ENCODE results near the gene CELF4. TPM values are rescaled to one million over a fixed set of nuclear protein-coding genes. Genes with fewer than 3 reads are reported as not detected.

CELF4 gene
- total and polyA plus RNA-seq, 2 donors (not counting 1 experiment from before 2014, with no cell fraction given): 0.17 TPM; not detected in 1

DNA sequence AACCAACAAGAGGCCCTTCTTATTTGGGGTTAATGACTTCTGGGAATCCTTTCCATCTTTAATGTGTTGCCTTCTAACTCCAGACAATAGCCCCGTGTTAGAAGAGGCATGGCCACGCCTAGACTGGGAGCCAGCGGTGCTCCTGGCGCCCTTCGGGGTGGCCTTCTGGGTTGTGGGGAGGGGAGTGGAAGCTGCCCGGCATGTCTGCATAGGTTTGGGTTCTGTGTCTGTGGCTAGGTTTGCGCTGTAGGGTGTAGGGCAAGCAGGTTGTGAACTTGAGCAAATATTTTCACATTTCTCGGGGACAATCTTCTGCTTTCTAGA lies 40.4 kb downstream of the CELF4 start:
- no peaks in the 10 kb centered on the region for H3K36me3 ChIP-seq (ENCODE audit: control insufficient read depth, insufficient read depth, low read length)
- H3K4me1 ChIP-seq (ENCODE audit: control insufficient read depth, extremely low read depth, insufficient read depth, low read length): no peaks in the 10 kb centered on the region
- H3K79me2 ChIP-seq (ENCODE audit: control insufficient read depth, insufficient read depth, low read length): no peaks in the 10 kb centered on the region
- H2AFZ ChIP-seq (ENCODE audit: low read length): no peak overlapping the region
- H3K9ac ChIP-seq (ENCODE audit: insufficient read depth, low read length): no peak overlapping the region
- H3K4me2 ChIP-seq (ENCODE audit: extremely low read depth, insufficient read depth, low read length): no peak overlapping the region
- no peak overlapping the region for H3K4me3 ChIP-seq (replicated peaks in 1 of 4; ENCODE audit: control extremely low read depth in 1 of 4, insufficient read depth in 1 of 4, low read depth in 3 of 4, low read length in 4 of 4)
- no peak for DNase-seq (ENCODE audit: low read depth in 2 of 2)
- TF ChIP-seq, protein P1, sequence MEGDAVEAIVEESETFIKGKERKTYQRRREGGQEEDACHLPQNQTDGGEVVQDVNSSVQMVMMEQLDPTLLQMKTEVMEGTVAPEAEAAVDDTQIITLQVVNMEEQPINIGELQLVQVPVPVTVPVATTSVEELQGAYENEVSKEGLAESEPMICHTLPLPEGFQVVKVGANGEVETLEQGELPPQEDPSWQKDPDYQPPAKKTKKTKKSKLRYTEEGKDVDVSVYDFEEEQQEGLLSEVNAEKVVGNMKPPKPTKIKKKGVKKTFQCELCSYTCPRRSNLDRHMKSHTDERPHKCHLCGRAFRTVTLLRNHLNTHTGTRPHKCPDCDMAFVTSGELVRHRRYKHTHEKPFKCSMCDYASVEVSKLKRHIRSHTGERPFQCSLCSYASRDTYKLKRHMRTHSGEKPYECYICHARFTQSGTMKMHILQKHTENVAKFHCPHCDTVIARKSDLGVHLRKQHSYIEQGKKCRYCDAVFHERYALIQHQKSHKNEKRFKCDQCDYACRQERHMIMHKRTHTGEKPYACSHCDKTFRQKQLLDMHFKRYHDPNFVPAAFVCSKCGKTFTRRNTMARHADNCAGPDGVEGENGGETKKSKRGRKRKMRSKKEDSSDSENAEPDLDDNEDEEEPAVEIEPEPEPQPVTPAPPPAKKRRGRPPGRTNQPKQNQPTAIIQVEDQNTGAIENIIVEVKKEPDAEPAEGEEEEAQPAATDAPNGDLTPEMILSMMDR (conservative IDR thresholded peaks at IDR 0.05 in 1 of 2, IDR thresholded peaks at IDR 0.05 in 1 of 2; ENCODE audit: low read depth in 1 of 2, low read length in 2 of 2): no peak
- TF ChIP-seq EZH2 (IDR thresholded peaks at IDR 0.05; ENCODE audit: low read length, missing control alignments): no peak
- no peak overlapping the region for H3K27ac ChIP-seq (ENCODE audit: insufficient read depth, low read length)
- no peaks in the 10 kb centered on the region for H3K9me3 ChIP-seq (ENCODE audit: control insufficient read depth, insufficient read depth, low read depth, low read length)
- peaks cover 8% of the 10 kb centered on the region for H3K27me3 ChIP-seq (ENCODE audit: control insufficient read depth, insufficient read depth, low read length)
- no peaks in the 10 kb centered on the region for H4K20me1 ChIP-seq (ENCODE audit: control insufficient read depth, extremely low read depth, insufficient read depth, low read length)

DNA sequence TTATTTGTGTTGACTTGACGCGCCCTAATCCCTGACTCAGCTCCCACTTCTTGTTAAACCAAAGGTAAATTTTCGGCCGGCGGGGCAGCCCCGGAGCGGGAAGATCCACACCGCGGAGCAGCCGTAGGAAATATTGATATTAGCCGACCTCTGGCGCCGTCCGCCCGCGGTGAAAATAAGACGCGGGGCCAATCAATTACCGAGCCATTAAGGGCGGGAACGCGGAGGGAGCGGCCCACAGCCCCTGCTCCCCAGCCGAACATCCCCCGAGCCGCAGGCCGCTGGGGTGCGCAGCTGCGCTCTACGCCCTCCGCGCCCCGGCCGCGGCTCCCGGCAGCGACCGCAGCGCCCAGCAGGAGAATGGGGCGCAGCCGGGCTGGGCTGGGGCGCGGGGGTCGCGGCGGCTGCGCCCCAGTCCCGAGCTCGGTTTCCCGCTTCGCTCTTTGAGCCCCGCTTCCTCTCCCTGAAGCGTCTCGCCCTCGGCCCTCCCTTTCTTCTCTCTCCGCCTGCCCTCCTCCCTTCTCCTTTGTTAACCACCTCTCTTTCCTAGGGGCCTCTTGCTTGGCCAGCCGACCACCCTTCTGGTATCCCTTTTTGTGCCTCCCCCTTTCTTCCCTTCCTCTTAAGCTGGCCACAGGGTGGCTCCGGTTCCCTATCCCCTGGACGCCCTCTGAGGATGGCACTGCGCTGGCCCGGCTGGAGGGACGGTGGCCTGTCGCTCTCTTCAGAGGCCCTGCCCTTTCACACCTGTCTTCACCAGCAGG lies 40.9 kb downstream of the CELF4 start:
- Histone ChIP-seq H3K27me3 (ENCODE audit: control insufficient read depth, insufficient read depth, low read length) (peaks cover 8% of the 10 kb centered on the region), H3K9ac (ENCODE audit: insufficient read depth, low read length) (no peak overlapping the region), H3K36me3 (ENCODE audit: control insufficient read depth, insufficient read depth, low read length) (no peaks in the 10 kb centered on the region), H4K20me1 (ENCODE audit: control insufficient read depth, extremely low read depth, insufficient read depth, low read length) (no peaks in the 10 kb centered on the region), H3K9me3 (ENCODE audit: control insufficient read depth, insufficient read depth, low read depth, low read length) (no peaks in the 10 kb centered on the region), H2AFZ (ENCODE audit: low read length) (no peak overlapping the region), H3K79me2 (ENCODE audit: control insufficient read depth, insufficient read depth, low read length) (no peaks in the 10 kb centered on the region), H3K27ac (ENCODE audit: insufficient read depth, low read length) (no peak overlapping the region), H3K4me3 (replicated peaks in 1 of 4; ENCODE audit: control extremely low read depth in 1 of 4, insufficient read depth in 1 of 4, low read depth in 3 of 4, low read length in 4 of 4) (no peak overlapping the region), H3K4me1 (ENCODE audit: control insufficient read depth, extremely low read depth, insufficient read depth, low read length) (no peaks in the 10 kb centered on the region), H3K4me2 (ENCODE audit: extremely low read depth, insufficient read depth, low read length) (no peak overlapping the region)
- no peak for DNase-seq (ENCODE audit: low read depth in 2 of 2)
- no peak for TF ChIP-seq EZH2 (IDR thresholded peaks at IDR 0.05; ENCODE audit: low read length, missing control alignments)
- TF ChIP-seq, protein P1 (conservative IDR thresholded peaks at IDR 0.05 in 1 of 2, IDR thresholded peaks at IDR 0.05 in 1 of 2; ENCODE audit: low read depth in 1 of 2, low read length in 2 of 2): no peak

DNA sequence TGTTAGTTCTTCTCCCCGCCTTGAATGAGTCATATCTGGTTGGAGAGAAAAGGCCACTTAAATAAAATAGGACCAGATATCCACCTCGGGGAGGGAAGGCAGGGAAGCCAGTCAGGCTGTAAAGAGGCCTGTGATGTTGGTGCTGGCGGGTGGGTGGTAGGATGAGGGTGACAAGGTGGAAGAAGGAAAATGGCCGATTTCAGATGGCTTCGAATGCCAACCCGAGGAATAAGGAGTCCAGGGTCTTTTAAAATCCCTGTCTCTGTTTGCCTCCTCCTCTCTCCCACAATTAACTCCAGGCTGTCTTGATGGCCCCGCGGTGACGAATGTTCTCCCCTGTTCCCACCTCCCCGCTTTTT lies 41.5 kb downstream of the CELF4 start:
- Histone ChIP-seq H3K36me3 (ENCODE audit: control insufficient read depth, insufficient read depth, low read length) (no peaks in the 10 kb centered on the region), H3K27ac (ENCODE audit: insufficient read depth, low read length) (no peak overlapping the region), H3K4me3 (replicated peaks in 1 of 4; ENCODE audit: control extremely low read depth in 1 of 4, insufficient read depth in 1 of 4, low read depth in 3 of 4, low read length in 4 of 4) (no peak overlapping the region), H3K4me1 (ENCODE audit: control insufficient read depth, extremely low read depth, insufficient read depth, low read length) (no peaks in the 10 kb centered on the region), H3K79me2 (ENCODE audit: control insufficient read depth, insufficient read depth, low read length) (no peaks in the 10 kb centered on the region), H2AFZ (ENCODE audit: low read length) (no peak overlapping the region), H3K9me3 (ENCODE audit: control insufficient read depth, insufficient read depth, low read depth, low read length) (no peaks in the 10 kb centered on the region), H3K27me3 (ENCODE audit: control insufficient read depth, insufficient read depth, low read length) (peaks cover 8% of the 10 kb centered on the region), H4K20me1 (ENCODE audit: control insufficient read depth, extremely low read depth, insufficient read depth, low read length) (no peaks in the 10 kb centered on the region), H3K4me2 (ENCODE audit: extremely low read depth, insufficient read depth, low read length) (no peak overlapping the region), H3K9ac (ENCODE audit: insufficient read depth, low read length) (no peak overlapping the region)
- DNase-seq (ENCODE audit: low read depth in 2 of 2): no peak
- no peak for TF ChIP-seq EZH2 (IDR thresholded peaks at IDR 0.05; ENCODE audit: low read length, missing control alignments)
- TF ChIP-seq, protein P1 (conservative IDR thresholded peaks at IDR 0.05 in 1 of 2, IDR thresholded peaks at IDR 0.05 in 1 of 2; ENCODE audit: low read depth in 1 of 2, low read length in 2 of 2): no peak
